H9 (cell line): Measurements from ENCODE around the gene MOCS3. TPM values are rescaled to one million over a fixed set of nuclear protein-coding genes. Genes with fewer than 3 reads are reported as not detected.

Experiments
- DNase-seq: peaks from one replicate; pipeline ENCODE4 v3.0.0-alpha.2; 2017
- H2AFZ ChIP-seq: one replicate; pipeline ENCODE4 v1.6.1; 2013; ENCODE audit warnings: mild to moderate bottlenecking, low read length, control low read depth, moderate library complexity
- H2AK5ac ChIP-seq: 2 replicates; pipeline ENCODE4 v1.6.1; 2013; ENCODE audit warnings: low read length, control low read depth, mixed read lengths; ENCODE audit not compliant: insufficient read length
- H2BK120ac ChIP-seq: one replicate; pipeline ENCODE4 v1.6.1; 2013; ENCODE audit warnings: low read depth, mild to moderate bottlenecking, low read length, control low read depth, inconsistent platforms; ENCODE audit not compliant: poor library complexity, severe bottlenecking
- H2BK12ac ChIP-seq: 2 replicates; pipeline ENCODE4 v1.6.1; 2013; ENCODE audit warnings: low read length, control low read depth, mixed read lengths, low read depth; ENCODE audit not compliant: insufficient read length
- H2BK15ac ChIP-seq: 2 replicates; pipeline ENCODE4 v1.6.1; 2013; ENCODE audit warnings: low read depth, low read length, control low read depth
- H2BK20ac ChIP-seq: one replicate; pipeline ENCODE4 v1.6.1; 2013; ENCODE audit warnings: low read depth, mild to moderate bottlenecking, low read length, control low read depth, inconsistent platforms; ENCODE audit not compliant: poor library complexity, severe bottlenecking
- H2BK5ac ChIP-seq: 2 replicates; pipeline ENCODE4 v1.6.1; 2013; ENCODE audit warnings: low read length, control low read depth, mixed read lengths; ENCODE audit not compliant: insufficient read length
- H3K14ac ChIP-seq: 2 replicates; pipeline ENCODE4 v1.6.1; 2013; ENCODE audit warnings: low read length, control low read depth; ENCODE audit not compliant: insufficient read depth
- H3K18ac ChIP-seq: 2 replicates; pipeline ENCODE4 v1.6.1; 2013; ENCODE audit warnings: low read depth, mild to moderate bottlenecking, mixed read lengths, low read length, control low read depth; ENCODE audit not compliant: insufficient read length
- H3K23ac ChIP-seq: 2 replicates; pipeline ENCODE4 v1.6.1; 2013; ENCODE audit warnings: low read length, control low read depth, mixed read lengths, low read depth; ENCODE audit not compliant: insufficient read length
- H3K23me2 ChIP-seq: 2 replicates; pipeline ENCODE4 v1.6.1; 2013; ENCODE audit warnings: low read depth, mild to moderate bottlenecking, mixed read lengths, low read length, control low read depth; ENCODE audit not compliant: insufficient read length, poor library complexity, severe bottlenecking
- H3K27ac ChIP-seq: 2 replicates; pipeline ENCODE4 v1.5.1; 2013; ENCODE audit warnings: low read length, control low read depth, mixed read lengths, low read depth; ENCODE audit not compliant: insufficient read length
- H3K27me3 ChIP-seq: 2 replicates; pipeline ENCODE4 v1.6.1; 2013; ENCODE audit warnings: low read length, control low read depth, inconsistent platforms; ENCODE audit not compliant: insufficient read depth
- H3K4ac ChIP-seq: 2 replicates; pipeline ENCODE4 v1.6.1; 2013; ENCODE audit warnings: low read depth, mild to moderate bottlenecking, control low read depth, inconsistent platforms, low read length, moderate library complexity
- H3K4me1 ChIP-seq: 2 replicates; pipeline ENCODE4 v1.6.1; 2013; ENCODE audit warnings: low read length, control low read depth, inconsistent platforms; ENCODE audit not compliant: insufficient read depth
- H3K4me2 ChIP-seq: 2 replicates; pipeline ENCODE4 v1.6.1; 2013; ENCODE audit warnings: low read length, control low read depth, mixed read lengths; ENCODE audit not compliant: insufficient read length, insufficient read depth
- H3K56ac ChIP-seq: 2 replicates; pipeline ENCODE4 v1.6.1; 2013; ENCODE audit warnings: low read depth, mild to moderate bottlenecking, mixed read lengths, low read length, control low read depth; ENCODE audit not compliant: insufficient read length
- H3K79me1 ChIP-seq: 2 replicates; pipeline ENCODE4 v1.6.1; 2013; ENCODE audit warnings: low read depth, mild to moderate bottlenecking, moderate library complexity, low read length, control low read depth, inconsistent platforms; ENCODE audit not compliant: insufficient read depth, poor library complexity, severe bottlenecking
- H3K79me2 ChIP-seq: 2 replicates; pipeline ENCODE4 v1.6.1; 2013; ENCODE audit warnings: low read length, control low read depth, inconsistent platforms; ENCODE audit not compliant: insufficient read depth
- H3K9ac ChIP-seq: 2 replicates; pipeline ENCODE4 v1.6.1; 2013; ENCODE audit warnings: low read length, control low read depth, mixed read lengths; ENCODE audit not compliant: insufficient read length; ENCODE audit errors: extremely low read depth
- H3K9me3 ChIP-seq: one replicate; pipeline ENCODE4 v1.6.1; 2013; ENCODE audit warnings: low read depth, low read length, inconsistent platforms; ENCODE audit not compliant: control insufficient read depth
- H3T11ph ChIP-seq: one replicate; pipeline ENCODE4 v1.6.1; 2013; ENCODE audit warnings: mild to moderate bottlenecking, low read length, control low read depth, inconsistent platforms
- H4K20me1 ChIP-seq: one replicate; pipeline ENCODE4 v1.6.1; 2013; ENCODE audit not compliant: control insufficient read depth, insufficient read length, insufficient read depth
- H4K5ac ChIP-seq: 2 replicates; pipeline ENCODE4 v1.6.1; 2013; ENCODE audit warnings: low read depth, mild to moderate bottlenecking, mixed read lengths, low read length, control low read depth; ENCODE audit not compliant: insufficient read length
- H4K8ac ChIP-seq: replicated peaks from 2 replicates; pipeline ENCODE4 v1.6.1; 2013; ENCODE audit warnings: low read length, control low read depth, mixed read lengths, low read depth; ENCODE audit not compliant: insufficient read length
- H4K91ac ChIP-seq: 2 replicates; pipeline ENCODE4 v1.6.1; 2013; ENCODE audit warnings: low read depth, mild to moderate bottlenecking, moderate library complexity, mixed read lengths, low read length, control low read depth; ENCODE audit not compliant: insufficient read length
- H3K27ac Mint-ChIP-seq, 3 experiments: 2 replicates in 2 of 3; 3 replicates in 1 of 3; pipeline ENCODE4 v1.8.0; 2020 to 2021; ENCODE audit warnings: mixed read lengths in 3 of 3, mild to moderate bottlenecking in 1 of 3, moderate library complexity in 1 of 3
- H3K27me3 Mint-ChIP-seq: 2 replicates; pipeline ENCODE4 v1.8.0; 2021; ENCODE audit warnings: low read depth, mild to moderate bottlenecking, moderate library complexity, mixed read lengths
- H3K36me3 Mint-ChIP-seq, 3 experiments: 2 replicates in 2 of 3; 3 replicates in 1 of 3; pipeline ENCODE4 v1.8.0; 2020 to 2021; ENCODE audit warnings: low read depth in 3 of 3, mixed read lengths in 3 of 3; ENCODE audit not compliant: insufficient read depth in 1 of 3
- H3K4me1 Mint-ChIP-seq, 2 experiments: 2 replicates each; pipeline ENCODE4 v1.8.0; 2020; ENCODE audit warnings: mixed read lengths in 2 of 2
- H3K4me3 Mint-ChIP-seq, 2 experiments: 2 replicates in 1 of 2; 3 replicates in 1 of 2; pipeline ENCODE4 v1.8.0; 2020 to 2021; ENCODE audit warnings: mild to moderate bottlenecking in 2 of 2, mixed read lengths in 2 of 2, moderate library complexity in 1 of 2
- H3K9me3 Mint-ChIP-seq, 2 experiments: 2 replicates in 1 of 2; 3 replicates in 1 of 2; pipeline ENCODE4 v1.8.0; 2020; ENCODE audit warnings: mild to moderate bottlenecking in 2 of 2, mixed read lengths in 2 of 2, moderate library complexity in 1 of 2
- WGBS: extraction: QIAGEN DNeasy Blood & Tissue Kit; methylation state at CpG from one replicate; pipeline ENCODE4 v1.1.7; 2013; ENCODE audit warnings: missing lambda C conversion rate, low lambda C conversion rate, mixed read lengths; ENCODE audit not compliant: insufficient read length; ENCODE audit errors: extremely low coverage; 5-methylcytosine and 5-hydroxymethylcytosine counted together
- total RNA-seq: library from RNA; stranded (reverse); gene quantifications from 2 replicates; pipeline ENCODE4 v1.2.1, GENCODE V29; 2021
- TF ChIP-seq, protein P1 (sequence below): fragments of 200-600 bp; sonication (generic); conservative IDR thresholded peaks from 3 replicates; pipeline ENCODE4 v1.8.0; 2021; ENCODE audit warnings: antibody characterized with exemption, mild to moderate bottlenecking

The MOCS3 gene
- total RNA-seq, 1 experiment from 2014 or later, result 9.0 TPM

DNA sequence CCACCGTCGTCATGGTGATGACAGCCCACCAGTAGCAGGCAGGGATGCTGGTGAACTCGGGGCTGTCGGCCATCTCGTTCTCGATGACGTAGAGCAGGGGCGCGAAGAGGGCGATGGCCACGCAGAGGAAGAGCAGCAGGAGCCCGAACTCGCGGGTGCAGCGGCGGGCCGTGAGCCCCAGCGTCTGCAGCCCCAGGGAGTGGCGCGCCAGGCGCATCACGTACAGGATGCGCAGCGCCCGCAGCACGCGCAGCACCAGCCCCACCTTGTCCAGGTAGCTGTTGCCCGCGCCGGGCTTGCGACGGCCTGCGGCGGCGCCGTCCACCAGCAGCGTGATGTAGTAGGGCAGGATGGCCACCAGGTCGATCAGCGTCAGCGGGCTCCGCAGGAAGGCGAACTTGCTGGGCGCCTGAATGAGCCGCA lies 45.7 kb downstream of the MOCS3 start:
- H3K4ac ChIP-seq, result no peak overlapping the region
- no peak overlapping the region for H4K8ac ChIP-seq
- no peaks in the 10 kb centered on the region for H3K4me1 ChIP-seq
- H3K18ac ChIP-seq, result no peak overlapping the region
- H3K79me1 ChIP-seq, result no peaks in the 10 kb centered on the region
- no peak overlapping the region for H2BK5ac ChIP-seq
- no peak overlapping the region for H3T11ph ChIP-seq
- no peak overlapping the region for H4K5ac ChIP-seq
- DNase-seq, result no peak
- no peak overlapping the region for H2BK15ac ChIP-seq
- H3K4me1 Mint-ChIP-seq, result peaks cover 3 to 6% of the 10 kb centered on the region in 2 experiments; a peak in 1 of 4 replicates
- no peak overlapping the region for H4K91ac ChIP-seq
- no peak overlapping the region for H3K27ac Mint-ChIP-seq
- no peaks in the 10 kb centered on the region for H4K20me1 ChIP-seq
- no peak overlapping the region for H3K56ac ChIP-seq
- H3K23ac ChIP-seq, result no peak overlapping the region
- H2BK12ac ChIP-seq, result no peak overlapping the region
- H3K4me3 Mint-ChIP-seq, result no peak overlapping the region
- no peaks in the 10 kb centered on the region for H3K79me2 ChIP-seq
- no peaks in the 10 kb centered on the region for H3K9me3 ChIP-seq
- peaks cover 13 to 16% (median 14%) of the 10 kb centered on the region in 3 experiments for H3K36me3 Mint-ChIP-seq
- peaks cover 1% of the 10 kb centered on the region; the same call in 1 of the 2 replicates for H3K27me3 Mint-ChIP-seq
- no CpG with 5 or more reads among the region's 44 CpGs for WGBS
- no peak overlapping the region for H2AK5ac ChIP-seq
- H2AFZ ChIP-seq, result no peak overlapping the region
- H3K23me2 ChIP-seq, result no peaks in the 10 kb centered on the region
- H3K27ac ChIP-seq, result no peak overlapping the region
- no peak overlapping the region for H2BK120ac ChIP-seq
- H2BK20ac ChIP-seq, result no peak overlapping the region
- no peak overlapping the region for H3K9ac ChIP-seq
- H3K4me2 ChIP-seq, result no peak overlapping the region
- no peaks in the 10 kb centered on the region for H3K9me3 Mint-ChIP-seq
- H3K14ac ChIP-seq, result no peak overlapping the region
- TF ChIP-seq, protein P1, sequence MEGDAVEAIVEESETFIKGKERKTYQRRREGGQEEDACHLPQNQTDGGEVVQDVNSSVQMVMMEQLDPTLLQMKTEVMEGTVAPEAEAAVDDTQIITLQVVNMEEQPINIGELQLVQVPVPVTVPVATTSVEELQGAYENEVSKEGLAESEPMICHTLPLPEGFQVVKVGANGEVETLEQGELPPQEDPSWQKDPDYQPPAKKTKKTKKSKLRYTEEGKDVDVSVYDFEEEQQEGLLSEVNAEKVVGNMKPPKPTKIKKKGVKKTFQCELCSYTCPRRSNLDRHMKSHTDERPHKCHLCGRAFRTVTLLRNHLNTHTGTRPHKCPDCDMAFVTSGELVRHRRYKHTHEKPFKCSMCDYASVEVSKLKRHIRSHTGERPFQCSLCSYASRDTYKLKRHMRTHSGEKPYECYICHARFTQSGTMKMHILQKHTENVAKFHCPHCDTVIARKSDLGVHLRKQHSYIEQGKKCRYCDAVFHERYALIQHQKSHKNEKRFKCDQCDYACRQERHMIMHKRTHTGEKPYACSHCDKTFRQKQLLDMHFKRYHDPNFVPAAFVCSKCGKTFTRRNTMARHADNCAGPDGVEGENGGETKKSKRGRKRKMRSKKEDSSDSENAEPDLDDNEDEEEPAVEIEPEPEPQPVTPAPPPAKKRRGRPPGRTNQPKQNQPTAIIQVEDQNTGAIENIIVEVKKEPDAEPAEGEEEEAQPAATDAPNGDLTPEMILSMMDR, result no peak
- no peaks in the 10 kb centered on the region for H3K27me3 ChIP-seq
